Measurements from ENCODE around the gene ETV4. TPM values are rescaled to one million over a fixed set of nuclear protein-coding genes. Genes with fewer than 3 reads are reported as not detected.

ETV4 gene
- total RNA-seq, 1 experiment from 2014 or later = 85.6 TPM

DNA sequence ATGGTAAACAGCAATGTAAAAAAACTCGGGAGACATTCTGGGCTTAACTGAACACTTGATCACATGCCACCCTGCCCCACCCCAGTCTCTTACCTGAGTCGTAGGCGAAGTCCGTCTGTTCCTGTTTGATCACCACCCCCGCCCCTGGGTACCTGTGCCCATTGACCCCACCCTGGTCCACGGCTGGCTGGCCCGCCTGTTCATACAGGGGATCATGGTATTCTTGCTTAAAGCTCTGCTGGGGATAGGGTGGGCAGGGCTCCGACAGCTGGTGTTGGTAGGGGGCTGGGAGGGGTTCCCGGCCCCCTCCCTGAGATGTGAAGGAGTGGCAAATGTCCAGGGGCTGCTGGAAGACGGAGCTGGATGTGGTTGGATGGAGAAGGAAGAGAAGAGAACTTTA, 13.6 kb downstream of the ETV4 start:
- no TSS peak for BruUV-seq (replicated peaks)
- CTCF ChIA-PET = interaction anchor here (0.6 kb wide), 1 partner anchor 500 kb away, joined by 3 read pairs; no protein-coding TSS in a partner anchor
- no peaks in the 10 kb centered on the region for H3K27me3 Mint-ChIP-seq (ENCODE audit: unreplicated experiment)
- TF ChIP-seq, protein P1, sequence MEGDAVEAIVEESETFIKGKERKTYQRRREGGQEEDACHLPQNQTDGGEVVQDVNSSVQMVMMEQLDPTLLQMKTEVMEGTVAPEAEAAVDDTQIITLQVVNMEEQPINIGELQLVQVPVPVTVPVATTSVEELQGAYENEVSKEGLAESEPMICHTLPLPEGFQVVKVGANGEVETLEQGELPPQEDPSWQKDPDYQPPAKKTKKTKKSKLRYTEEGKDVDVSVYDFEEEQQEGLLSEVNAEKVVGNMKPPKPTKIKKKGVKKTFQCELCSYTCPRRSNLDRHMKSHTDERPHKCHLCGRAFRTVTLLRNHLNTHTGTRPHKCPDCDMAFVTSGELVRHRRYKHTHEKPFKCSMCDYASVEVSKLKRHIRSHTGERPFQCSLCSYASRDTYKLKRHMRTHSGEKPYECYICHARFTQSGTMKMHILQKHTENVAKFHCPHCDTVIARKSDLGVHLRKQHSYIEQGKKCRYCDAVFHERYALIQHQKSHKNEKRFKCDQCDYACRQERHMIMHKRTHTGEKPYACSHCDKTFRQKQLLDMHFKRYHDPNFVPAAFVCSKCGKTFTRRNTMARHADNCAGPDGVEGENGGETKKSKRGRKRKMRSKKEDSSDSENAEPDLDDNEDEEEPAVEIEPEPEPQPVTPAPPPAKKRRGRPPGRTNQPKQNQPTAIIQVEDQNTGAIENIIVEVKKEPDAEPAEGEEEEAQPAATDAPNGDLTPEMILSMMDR (IDR thresholded peaks at IDR 0.05; ENCODE audit: unreplicated experiment) = no peak
- H3K4me1 Mint-ChIP-seq (ENCODE audit: low read depth, unreplicated experiment) = peaks cover 24% of the 10 kb centered on the region
- H3K36me3 Mint-ChIP-seq (ENCODE audit: insufficient read depth, unreplicated experiment) = peaks cover 51% of the 10 kb centered on the region
- H3K4me3 Mint-ChIP-seq (ENCODE audit: low read depth, unreplicated experiment) = no peak overlapping the region
- no peaks in the 10 kb centered on the region for H3K9me3 Mint-ChIP-seq (ENCODE audit: low read depth, unreplicated experiment)
- no peak for DNase-seq
- intact Hi-C loops (cut with micrococcal nuclease; ENCODE audit: unreplicated experiment) = no loop called here
- H3K27ac Mint-ChIP-seq (ENCODE audit: unreplicated experiment) = no peak overlapping the region

DNA sequence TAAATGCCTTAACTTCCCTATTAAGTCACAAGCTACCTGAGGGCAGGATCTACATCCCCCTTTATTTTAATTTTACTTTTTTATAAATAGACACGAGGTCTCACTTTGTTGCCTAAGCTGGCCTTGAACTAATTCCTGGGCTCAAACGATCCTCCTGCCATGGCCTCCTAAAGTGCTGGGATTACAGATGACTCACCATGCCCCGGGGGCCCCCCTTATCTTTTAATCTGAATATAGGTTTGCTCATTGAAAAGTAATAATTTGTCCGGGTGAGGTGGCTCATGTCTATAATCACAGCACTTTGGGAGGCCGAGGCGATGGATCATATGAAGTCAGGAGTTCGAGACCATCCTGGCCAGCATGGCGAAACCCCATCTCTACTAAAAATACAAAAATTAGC, 14.2 kb downstream of the ETV4 start:
- CTCF ChIA-PET = interaction anchor here (0.6 kb wide), 1 partner anchor 353 kb away, joined by 4 read pairs; no protein-coding TSS in a partner anchor
- Mint-ChIP-seq H3K4me1 (ENCODE audit: low read depth, unreplicated experiment) (peaks cover 22% of the 10 kb centered on the region), H3K36me3 (ENCODE audit: insufficient read depth, unreplicated experiment) (peaks cover 55% of the 10 kb centered on the region), H3K27me3 (ENCODE audit: unreplicated experiment) (no peaks in the 10 kb centered on the region), H3K9me3 (ENCODE audit: low read depth, unreplicated experiment) (no peaks in the 10 kb centered on the region), H3K27ac (ENCODE audit: unreplicated experiment) (no peak overlapping the region), H3K4me3 (ENCODE audit: low read depth, unreplicated experiment) (no peak overlapping the region)
- no peak for DNase-seq
- TF ChIP-seq, protein P1 (IDR thresholded peaks at IDR 0.05; ENCODE audit: unreplicated experiment) = no peak
- intact Hi-C loops (cut with micrococcal nuclease; ENCODE audit: unreplicated experiment) = no loop called here
- BruUV-seq (replicated peaks) = TSS peak; percentile 15

- BruUV-seq (replicated peaks) = no TSS peak
- CTCF ChIA-PET = interaction anchor here (0.7 kb wide), 1 partner anchor 50 kb away, joined by 4 read pairs; no protein-coding TSS in a partner anchor
- no peak overlapping the region for H3K27ac Mint-ChIP-seq (ENCODE audit: unreplicated experiment)
- H3K4me1 Mint-ChIP-seq (ENCODE audit: low read depth, unreplicated experiment) = peaks cover 13% of the 10 kb centered on the region
- peaks cover 54% of the 10 kb centered on the region for H3K36me3 Mint-ChIP-seq (ENCODE audit: insufficient read depth, unreplicated experiment)
- H3K9me3 Mint-ChIP-seq (ENCODE audit: low read depth, unreplicated experiment) = no peaks in the 10 kb centered on the region
- no peak for DNase-seq
- TF ChIP-seq, protein P1 (IDR thresholded peaks at IDR 0.05; ENCODE audit: unreplicated experiment) = no peak
- intact Hi-C loops (cut with micrococcal nuclease; ENCODE audit: unreplicated experiment) = no loop called here
- no peaks in the 10 kb centered on the region for H3K27me3 Mint-ChIP-seq (ENCODE audit: unreplicated experiment)
- no peak overlapping the region for H3K4me3 Mint-ChIP-seq (ENCODE audit: low read depth, unreplicated experiment)
These were observed 15.1 kb downstream of the ETV4 start for GRCh38 chr17:43531082-43531378.

DNA sequence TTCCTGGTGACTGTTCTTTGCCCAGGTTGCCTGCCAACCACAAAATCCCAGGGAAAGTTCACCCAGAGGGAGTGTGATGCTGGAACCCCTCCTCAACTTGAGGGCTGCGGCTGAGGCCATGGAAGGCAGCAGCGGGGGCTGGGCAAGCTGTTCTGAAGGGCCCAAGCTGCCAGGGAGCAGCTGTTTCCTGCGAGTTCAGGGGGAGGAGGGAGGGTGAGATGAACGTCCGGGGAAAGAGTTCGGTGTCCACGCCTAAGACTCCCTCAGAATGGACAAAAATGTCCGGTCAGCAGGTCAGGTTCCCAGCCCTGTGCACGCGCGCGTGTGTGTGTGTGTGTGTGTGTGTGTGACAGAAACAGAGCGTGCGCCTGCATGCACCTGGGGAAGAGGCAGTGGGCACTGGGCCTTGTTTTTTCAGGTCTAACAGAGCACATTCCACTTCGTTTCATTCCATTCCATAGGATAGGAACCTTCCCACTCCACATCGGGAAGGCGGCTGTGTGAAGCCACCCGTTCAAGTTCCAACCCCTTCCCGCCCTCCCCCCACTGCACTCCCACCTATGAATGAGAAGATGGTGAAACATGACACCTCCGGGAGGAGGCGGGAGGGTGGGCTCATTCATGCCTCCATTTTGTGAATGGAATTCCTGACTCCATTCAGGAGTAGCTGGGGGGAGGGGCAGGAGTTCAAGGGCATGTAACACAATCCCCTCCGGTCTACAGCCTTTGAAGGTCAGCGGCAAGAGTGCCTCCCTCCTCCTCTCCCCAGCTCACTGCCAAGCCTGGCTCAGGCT, 15.7 kb downstream of the ETV4 start:
- BruUV-seq (replicated peaks) = no TSS peak
- Mint-ChIP-seq H3K9me3 (ENCODE audit: low read depth, unreplicated experiment) (no peaks in the 10 kb centered on the region), H3K27ac (ENCODE audit: unreplicated experiment) (no peak overlapping the region), H3K27me3 (ENCODE audit: unreplicated experiment) (no peaks in the 10 kb centered on the region), H3K4me3 (ENCODE audit: low read depth, unreplicated experiment) (no peak overlapping the region), H3K36me3 (ENCODE audit: insufficient read depth, unreplicated experiment) (peaks cover 48% of the 10 kb centered on the region), H3K4me1 (ENCODE audit: low read depth, unreplicated experiment) (peaks cover 11% of the 10 kb centered on the region)
- DNase-seq = no peak
- intact Hi-C loops (cut with micrococcal nuclease; ENCODE audit: unreplicated experiment) = no loop called here
- TF ChIP-seq, protein P1 (IDR thresholded peaks at IDR 0.05; ENCODE audit: unreplicated experiment) = no peak
- CTCF ChIA-PET = interaction anchor here (0.7 kb wide), 1 partner anchor 50 kb away, joined by 4 read pairs; no protein-coding TSS in a partner anchor
